ENCODE measurements around the gene TNIP1.

TNIP1 gene

GRCh38 chr5:151018846-151019245 lies 62.0 kb downstream of the TNIP1 start:
- no peak for DNase-seq

- no peak for DNase-seq
Observed at GRCh38 chr5:151017897-151018296, 62.9 kb downstream of the TNIP1 start.

DNA sequence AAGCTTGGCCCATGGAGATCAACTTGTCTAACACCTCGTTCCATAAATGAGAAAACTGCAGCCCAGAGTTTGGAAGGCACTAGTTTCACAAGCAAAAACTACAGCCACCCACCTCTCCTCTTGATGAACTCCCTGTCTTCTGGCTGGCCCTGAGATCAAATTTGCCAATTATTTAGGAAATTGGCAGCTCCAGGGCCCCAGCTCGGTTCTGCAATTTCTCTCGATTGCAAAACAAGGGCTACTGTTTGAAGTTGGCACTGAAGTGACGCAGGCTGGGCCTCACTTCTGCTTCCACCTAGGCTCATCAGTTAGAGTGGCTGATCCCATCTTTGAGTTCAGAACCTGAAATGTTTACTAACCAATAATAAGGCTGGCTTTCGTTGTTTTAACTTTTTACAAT lies 64.1 kb downstream of the TNIP1 start:
- no peak for DNase-seq

GRCh38 chr5:151015974-151016587 lies 64.8 kb downstream of the TNIP1 start:
- no peak for DNase-seq

DNA sequence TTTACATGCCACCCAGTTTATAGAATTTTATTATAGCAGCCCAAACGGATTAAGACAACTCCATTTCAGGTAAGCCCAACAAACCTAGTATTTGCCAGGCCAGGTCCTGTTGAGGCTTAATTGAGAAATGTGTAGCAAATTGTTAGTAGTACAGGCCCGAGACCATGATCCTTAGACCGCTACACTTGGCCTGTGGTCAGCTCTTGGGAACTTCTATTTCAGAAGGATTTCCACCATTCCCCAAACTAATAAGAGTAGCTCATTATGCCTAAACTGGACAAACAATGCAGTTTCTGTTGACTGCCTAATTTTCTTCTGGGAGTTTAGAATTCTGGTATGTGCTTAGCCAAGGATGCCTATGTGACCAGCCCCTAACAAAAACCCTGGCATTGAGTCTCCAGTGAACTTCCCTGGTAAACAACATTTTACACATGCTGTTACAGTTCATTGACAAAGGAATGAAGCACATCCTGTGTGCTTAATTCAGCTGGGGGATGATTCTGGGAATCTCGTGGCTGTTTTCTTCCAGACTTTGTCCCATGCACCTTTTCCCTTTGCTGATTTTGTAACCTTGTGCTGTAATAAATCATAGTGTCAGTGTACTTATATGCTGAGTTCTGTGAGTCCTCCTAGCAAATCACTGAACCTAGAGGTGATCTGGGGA lies 66.0 kb downstream of the TNIP1 start:
- DNase-seq, result no peak

DNA sequence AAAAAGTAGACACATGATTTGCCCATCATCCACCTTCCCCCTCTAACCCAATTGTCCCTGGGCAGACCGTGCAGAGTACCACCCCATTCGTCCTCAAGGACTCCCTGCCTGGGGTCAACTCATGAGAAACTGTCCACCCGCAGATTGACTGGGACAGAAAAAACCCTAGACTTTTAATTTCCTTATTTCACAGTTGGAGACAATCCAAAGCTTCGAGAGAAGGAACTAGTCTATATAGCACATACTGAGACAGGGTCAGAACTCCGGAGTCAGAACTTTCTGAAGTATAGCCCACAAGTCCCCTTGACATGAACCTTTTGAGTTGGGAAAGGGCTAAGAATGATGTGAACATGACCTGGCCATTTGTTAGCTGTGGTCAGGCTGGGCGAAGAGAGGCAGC lies 68.0 kb downstream of the TNIP1 start:
- no peak for DNase-seq

GRCh38 chr5:151008906-151009305 lies 71.9 kb downstream of the TNIP1 start:
- DNase-seq, result no peak

DNA sequence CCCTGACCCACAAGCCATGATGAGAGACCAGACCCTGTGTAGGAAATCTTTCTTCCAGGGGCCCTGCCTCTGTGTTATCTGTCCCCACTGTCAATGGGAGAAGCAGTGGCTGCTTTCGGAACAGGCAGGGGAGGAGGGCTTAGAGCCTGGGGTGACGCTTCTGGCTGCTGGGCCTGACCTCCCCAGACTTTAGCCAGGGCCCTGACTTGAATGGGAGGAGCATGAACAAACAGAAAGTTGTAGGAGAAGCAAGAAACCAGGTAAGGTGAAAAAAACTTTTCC lies 72.7 kb downstream of the TNIP1 start:
- no peak for DNase-seq

DNA sequence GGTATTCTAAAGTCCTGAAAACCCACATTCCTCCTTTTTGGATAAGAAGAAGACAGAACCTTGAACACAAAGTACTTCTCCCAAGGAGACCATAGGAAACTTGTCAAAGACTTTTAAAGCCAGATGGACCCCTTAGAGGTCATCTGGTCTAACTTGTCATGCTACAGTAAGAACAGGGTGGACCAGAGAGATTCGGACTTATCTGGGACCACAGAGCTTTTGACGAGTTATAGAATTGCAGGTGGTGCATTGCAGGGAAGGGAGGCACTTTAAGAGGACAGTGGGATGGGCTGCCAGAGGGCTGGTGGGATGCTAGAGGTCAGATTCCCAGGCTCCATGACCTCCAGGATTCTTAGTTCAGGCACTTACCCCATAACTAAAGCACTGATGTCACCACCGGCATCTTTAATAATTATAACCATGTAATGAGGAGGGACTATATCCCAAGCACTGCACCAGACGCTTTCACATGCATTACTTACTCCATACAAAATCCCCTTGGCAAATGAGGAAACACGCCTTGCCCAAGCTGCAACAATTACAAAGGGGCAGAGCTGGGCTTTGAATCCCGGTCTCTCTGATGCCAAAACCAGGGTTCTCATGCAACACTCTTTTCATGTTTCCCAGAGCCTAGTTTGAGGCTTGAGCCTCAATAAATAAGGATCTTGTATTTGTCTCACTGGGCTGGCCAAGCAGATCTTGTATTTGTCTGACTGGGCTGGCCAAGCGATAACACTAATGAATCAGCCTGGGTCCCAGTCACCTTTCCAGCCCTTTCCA lies 73.2 kb downstream of the TNIP1 start:
- no peak for DNase-seq

DNA sequence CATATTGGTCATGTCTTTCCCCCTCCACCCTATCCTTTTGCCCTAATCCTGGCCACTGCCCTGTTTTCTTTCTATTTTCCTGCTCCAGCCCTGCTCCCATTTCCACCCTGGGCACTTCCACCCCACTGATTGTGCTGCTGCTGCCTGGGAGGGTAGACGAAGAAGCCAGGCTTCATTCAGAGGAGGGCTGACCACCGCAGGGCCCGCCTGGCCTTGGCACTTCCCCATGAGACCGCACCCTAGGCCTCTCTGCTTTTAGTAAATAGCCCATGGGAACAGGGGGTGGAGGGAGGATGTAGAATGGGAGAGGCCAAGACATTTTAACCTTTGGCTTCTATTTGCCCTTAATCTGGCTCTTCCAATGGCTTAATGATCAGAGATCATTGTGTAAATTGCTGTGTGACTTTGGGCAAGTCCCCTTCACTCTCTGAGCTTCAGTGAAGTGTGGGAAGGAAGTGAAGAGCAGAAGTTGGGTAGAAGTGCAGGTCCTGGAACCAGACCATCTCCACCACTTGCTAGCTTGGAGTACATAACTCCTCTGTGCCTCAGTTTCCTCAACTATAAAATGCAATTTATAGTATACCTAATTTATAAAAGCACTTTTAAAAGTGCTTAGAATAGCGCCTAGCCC lies 74.0 kb downstream of the TNIP1 start:
- no peak for DNase-seq

DNA sequence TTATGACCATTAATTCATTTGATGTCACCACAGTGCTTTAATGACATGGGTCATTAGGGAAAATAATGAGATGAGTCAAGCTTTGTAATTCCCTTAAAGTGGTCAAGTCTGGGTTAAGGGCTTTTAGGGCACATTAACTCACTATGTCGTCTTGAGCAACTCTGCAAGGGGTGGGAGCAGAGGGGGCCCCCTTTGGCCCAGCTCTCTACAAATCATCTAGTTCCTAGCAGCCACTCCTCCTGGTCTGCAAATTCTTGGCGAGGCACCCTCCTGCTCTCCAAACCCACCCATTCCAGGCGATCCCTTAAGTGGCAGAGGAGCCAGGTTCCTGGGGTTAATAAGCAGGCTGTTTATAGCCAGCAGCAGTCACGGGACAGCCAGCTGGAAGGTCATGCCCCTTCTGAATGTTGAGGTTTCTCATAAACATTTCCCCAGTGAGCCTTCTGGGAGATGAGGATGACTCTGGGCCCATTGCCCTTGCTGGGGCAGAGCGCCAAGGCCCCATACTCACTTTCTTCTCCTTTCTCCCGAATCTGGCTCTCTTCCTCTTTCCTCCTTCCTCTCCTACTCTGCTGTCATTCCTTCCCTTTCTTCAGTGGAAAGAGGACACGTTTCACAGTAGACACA lies 74.8 kb downstream of the TNIP1 start:
- DNase-seq, result no peak

DNA sequence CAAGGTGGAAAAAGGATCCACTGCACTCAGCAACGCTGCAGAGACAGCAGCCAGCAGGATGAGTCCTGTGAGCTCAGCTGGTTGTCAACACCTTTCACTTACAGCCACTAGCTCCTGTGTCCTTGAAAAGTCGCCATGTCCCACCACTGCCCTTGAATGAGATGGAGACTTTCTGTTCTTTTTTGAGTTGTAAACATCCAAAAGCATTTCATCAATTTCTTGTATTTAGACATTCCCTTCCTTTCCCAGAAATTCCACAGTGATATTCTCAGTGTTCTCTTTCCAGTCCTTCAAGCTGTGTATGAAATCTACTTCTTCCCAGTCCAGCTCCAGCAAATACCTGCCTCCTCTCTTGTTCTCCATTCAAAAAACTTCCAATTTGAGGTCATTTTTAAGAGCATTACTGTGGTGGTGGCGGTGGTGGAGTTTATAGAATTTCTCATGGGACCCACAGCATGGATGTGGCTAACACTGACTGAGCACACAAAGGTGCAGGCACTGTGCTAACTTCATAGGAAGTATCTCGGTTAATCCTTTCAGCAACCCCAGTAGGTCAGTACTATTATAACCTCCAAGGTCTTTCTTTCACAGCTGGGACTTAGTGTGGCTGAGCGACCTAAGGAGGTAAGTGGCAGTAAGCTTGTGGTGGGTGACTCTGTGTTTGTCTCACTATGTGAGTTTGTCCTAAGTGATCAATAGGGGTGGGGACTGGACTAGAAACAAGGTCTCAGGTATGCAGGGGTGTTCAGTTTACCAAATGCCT lies 75.5 kb downstream of the TNIP1 start:
- no peak for DNase-seq

- DNase-seq, result no peak
Observed at GRCh38 chr5:151004499-151004898, 76.3 kb downstream of the TNIP1 start.

GRCh38 chr5:151003503-151003860 lies 77.4 kb downstream of the TNIP1 start:
- DNase-seq, result no peak

DNA sequence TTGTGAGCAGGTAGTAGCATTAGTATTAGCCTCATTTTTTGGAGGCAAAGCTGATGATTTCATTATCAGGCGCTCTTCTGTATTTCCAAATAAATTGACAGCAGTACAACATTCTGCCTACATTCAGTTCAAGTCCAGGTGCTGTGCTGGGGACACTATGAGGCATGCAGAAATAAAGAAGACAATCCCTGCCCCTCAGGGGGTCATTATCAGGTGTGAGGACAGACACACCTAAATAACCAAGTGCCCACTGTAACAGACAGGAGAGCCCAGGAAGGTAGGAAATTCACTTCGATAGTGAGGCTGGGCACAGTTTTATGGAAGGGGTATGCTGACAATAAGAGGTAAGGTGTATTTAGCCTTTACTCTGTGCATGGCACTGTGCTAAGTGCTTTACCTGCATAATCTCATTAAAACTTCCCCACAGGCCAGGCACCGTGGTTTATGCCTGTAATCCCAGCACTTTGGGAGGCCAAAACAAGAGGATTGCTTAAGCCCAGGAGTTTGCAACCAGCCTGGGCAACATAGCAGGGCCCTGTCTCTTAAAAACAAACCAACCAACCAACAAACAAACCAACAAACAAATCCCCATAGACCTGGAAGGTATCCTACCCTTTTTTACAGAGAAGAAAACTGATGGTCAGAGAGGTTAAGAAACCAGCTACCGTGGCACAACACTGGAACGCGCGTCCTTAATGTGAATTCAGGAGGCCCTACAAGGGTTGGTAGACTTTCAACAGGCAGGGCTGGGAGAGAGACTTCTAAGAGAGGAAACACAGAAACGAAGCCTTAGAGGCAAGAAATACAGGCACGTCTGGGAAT lies 77.9 kb downstream of the TNIP1 start:
- no peak for DNase-seq

GRCh38 chr5:151002250-151002649 lies 78.6 kb downstream of the TNIP1 start:
- no peak for DNase-seq

DNA sequence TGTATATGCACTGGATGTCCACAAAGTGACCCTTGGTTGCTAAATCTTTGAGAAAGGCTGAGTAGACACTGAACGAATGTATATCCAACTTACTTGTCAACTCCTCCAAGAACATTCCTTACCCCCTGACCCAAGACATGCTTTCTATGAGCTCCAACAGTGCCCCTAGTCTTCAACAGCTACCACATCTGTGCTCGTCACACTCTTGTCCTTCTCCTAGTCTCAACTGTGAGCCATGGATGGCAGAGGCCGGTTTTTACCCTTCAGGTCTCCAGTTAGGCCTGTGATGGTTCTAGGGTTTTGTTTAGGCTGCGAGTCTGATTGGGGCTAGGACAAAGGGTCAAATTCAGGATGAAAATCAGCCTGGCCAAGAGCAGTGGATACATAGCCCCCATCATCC lies 79.4 kb downstream of the TNIP1 start:
- no peak for DNase-seq

GRCh38 chr5:150999704-151000442 lies 81.0 kb downstream of the TNIP1 start:
- DNase-seq, result no peak

- no peak for DNase-seq
Observed at GRCh38 chr5:150993826-150994412, 86.9 kb downstream of the TNIP1 start.

- DNase-seq, result no peak
Observed at GRCh38 chr5:150993422-150993821, 87.4 kb downstream of the TNIP1 start.

DNA sequence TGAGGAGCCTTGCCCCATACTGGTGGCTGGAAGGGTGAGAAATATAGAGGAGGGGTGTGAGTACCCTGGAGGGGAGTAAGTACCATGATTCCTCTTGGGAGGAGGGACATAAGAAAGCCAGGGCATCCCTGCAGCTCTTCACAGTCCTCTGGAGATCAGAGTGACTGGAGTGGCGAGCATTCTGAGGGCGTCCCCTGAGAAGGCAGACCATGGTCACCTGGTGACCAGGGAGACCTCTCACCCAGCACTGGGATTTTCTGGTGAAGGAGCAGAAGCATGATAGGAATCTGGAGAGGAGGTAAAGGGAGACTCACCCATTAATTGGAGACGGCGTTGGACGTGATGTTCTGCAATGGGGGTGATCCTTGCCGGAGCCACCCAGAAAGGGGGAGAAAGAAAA lies 88.1 kb downstream of the TNIP1 start:
- DNase-seq, result no peak
